Loucy (cell line): ENCODE results near the gene BCL2L12.

Experiments
- H2AFZ ChIP-seq: fragments of 200-600 bp; sonication (generic); 2 replicates; pipeline ENCODE4 v1.6.0; 2016; ENCODE audit warnings: antibody characterized with exemption, mild to moderate bottlenecking, low read length, moderate library complexity
- H3F3A ChIP-seq: fragments of 200-600 bp; 2 replicates; pipeline ENCODE4 v1.6.0; 2016; ENCODE audit warnings: antibody characterized with exemption, low read depth, mild to moderate bottlenecking
- H3K27me3 ChIP-seq: fragments of 200-600 bp; sonication (generic); 2 replicates; pipeline ENCODE4 v1.6.1; 2014; ENCODE audit warnings: low read length, mild to moderate bottlenecking; ENCODE audit not compliant: insufficient read depth, poor library complexity, severe bottlenecking
- H3K36me3 ChIP-seq: fragments of 200-600 bp; sonication (generic); 2 replicates; pipeline ENCODE4 v1.6.1; 2016; ENCODE audit warnings: low read length; ENCODE audit not compliant: insufficient read depth
- H3K4me1 ChIP-seq: fragments of 200-600 bp; sonication (generic); 2 replicates; pipeline ENCODE4 v1.5.1; 2014; ENCODE audit warnings: low read length, mild to moderate bottlenecking; ENCODE audit not compliant: insufficient read depth, poor library complexity, severe bottlenecking
- H3K4me2 ChIP-seq: fragments of 200-600 bp; sonication (generic); 2 replicates; pipeline ENCODE4 v1.6.0; 2014; ENCODE audit warnings: antibody characterized with exemption, low read length, low read depth, mild to moderate bottlenecking; ENCODE audit not compliant: poor library complexity, severe bottlenecking
- H3K4me3 ChIP-seq: fragments of 200-600 bp; sonication (generic); 2 replicates; pipeline ENCODE4 v1.5.1; 2014; ENCODE audit warnings: low read length, mild to moderate bottlenecking, mixed read lengths; ENCODE audit not compliant: poor library complexity, severe bottlenecking
- H3K79me2 ChIP-seq: fragments of 200-600 bp; sonication (generic); 2 replicates; pipeline ENCODE4 v1.6.1; 2014; ENCODE audit warnings: low read length; ENCODE audit not compliant: insufficient read depth
- H3K9ac ChIP-seq: fragments of 200-600 bp; sonication (generic); 2 replicates; pipeline ENCODE4 v1.6.0; 2014; ENCODE audit warnings: mild to moderate bottlenecking, low read depth, low read length, moderate library complexity; ENCODE audit not compliant: poor library complexity, severe bottlenecking
- H3K9me2 ChIP-seq: fragments of 200-600 bp; sonication (generic); replicated peaks from 2 replicates; pipeline ENCODE4 v1.6.1; 2016; ENCODE audit warnings: low read depth, low read length, mixed read lengths
- H3K9me3 ChIP-seq: fragments of 200-600 bp; sonication (generic); 2 replicates; pipeline ENCODE4 v1.6.1; 2014; ENCODE audit warnings: mild to moderate bottlenecking, antibody characterized with exemption, low read length, low read depth; ENCODE audit not compliant: insufficient read depth
- H4K20me1 ChIP-seq: fragments of 200-600 bp; sonication (generic); 2 replicates; pipeline ENCODE4 v1.6.0; 2014; ENCODE audit warnings: antibody characterized with exemption, low read length, mild to moderate bottlenecking; ENCODE audit not compliant: insufficient read depth, poor library complexity, severe bottlenecking
- CTCF ChIP-seq: fragments of 200-600 bp; sonication (generic); conservative IDR thresholded peaks from 2 replicates; pipeline ENCODE4 v1.5.1; 2014; ENCODE audit warnings: mild to moderate bottlenecking, antibody characterized with exemption, low read length
- EZH2phosphoT487 ChIP-seq: fragments of 200-600 bp; IDR thresholded peaks from 2 replicates; pipeline ENCODE4 v1.6.1; 2018; ENCODE audit warnings: antibody characterized with exemption, mild to moderate bottlenecking, moderate library complexity, borderline replicate concordance

The BCL2L12 gene

GRCh38 chr19:49635530-49636232, 30.1 kb upstream of the BCL2L12 start:
- Histone ChIP-seq H3K9me3 (no peaks in the 10 kb centered on the region), H3K27me3 (no peaks in the 10 kb centered on the region), H3K4me2 (no peak overlapping the region), H3K79me2 (no peaks in the 10 kb centered on the region), H3K9me2 (no peaks in the 10 kb centered on the region), H4K20me1 (no peaks in the 10 kb centered on the region), H2AFZ (no peak overlapping the region), H3K4me3 (no peak overlapping the region), H3K4me1 (peaks cover 16% of the 10 kb centered on the region), H3K36me3 (no peaks in the 10 kb centered on the region), H3K9ac (no peak overlapping the region), H3F3A (0 out of 2 replicates have a peak, but pooled peaks cover 1% of the 10 kb centered on the region)
- TF ChIP-seq CTCF: no peak
- no peak for TF ChIP-seq EZH2phosphoT487

GRCh38 chr19:49636233-49636932, 29.4 kb upstream of the BCL2L12 start:
- no peak overlapping the region for H3K9ac ChIP-seq
- no peaks in the 10 kb centered on the region for H3K27me3 ChIP-seq
- H4K20me1 ChIP-seq: no peaks in the 10 kb centered on the region
- no peaks in the 10 kb centered on the region for H3K79me2 ChIP-seq
- no peak for TF ChIP-seq CTCF
- no peak for TF ChIP-seq EZH2phosphoT487
- H3K9me3 ChIP-seq: no peaks in the 10 kb centered on the region
- no peaks in the 10 kb centered on the region for H3K36me3 ChIP-seq
- no peaks in the 10 kb centered on the region for H3K9me2 ChIP-seq
- no peak overlapping the region for H3K4me2 ChIP-seq
- no peak overlapping the region for H3K4me3 ChIP-seq
- H3K4me1 ChIP-seq: peaks cover 16% of the 10 kb centered on the region
- H2AFZ ChIP-seq: no peak overlapping the region
- 0 out of 2 replicates have a peak, but pooled peaks cover 3% of the 10 kb centered on the region for H3F3A ChIP-seq

GRCh38 chr19:49637821-49638738, 27.7 kb upstream of the BCL2L12 start:
- peaks cover 9% of the 10 kb centered on the region for H3K79me2 ChIP-seq
- H3K4me2 ChIP-seq: no peak overlapping the region
- H3K4me3 ChIP-seq: no peak overlapping the region
- H3K27me3 ChIP-seq: no peaks in the 10 kb centered on the region
- H2AFZ ChIP-seq: no peak overlapping the region
- peaks cover 20% of the 10 kb centered on the region for H3K4me1 ChIP-seq
- no peaks in the 10 kb centered on the region for H3K9me3 ChIP-seq
- H4K20me1 ChIP-seq: peaks cover 8% of the 10 kb centered on the region
- TF ChIP-seq CTCF (no peak), EZH2phosphoT487 (no peak)
- H3K9ac ChIP-seq: no peak overlapping the region
- H3F3A ChIP-seq: 0 out of 2 replicates have a peak, but pooled peaks cover 3% of the 10 kb centered on the region
- H3K9me2 ChIP-seq: no peaks in the 10 kb centered on the region
- H3K36me3 ChIP-seq: no peaks in the 10 kb centered on the region
